RWPE2 (cell line): Measurements from ENCODE around the gene GRAMD1B.

Source experiments
- ATAC-seq: fragments of 200-7000 bp; cut with Tn5 transposase; 3 replicates; pipeline ENCODE4 v1.9.1; 2021; ENCODE audit warnings: low read depth
- DNase-seq: peaks from one replicate; pipeline ENCODE4 v3.0.0-alpha.2; 2020; ENCODE audit warnings: low spot score
- H3K27ac ChIP-seq: fragments of 450-650 bp; 2 replicates; pipeline ENCODE4 v1.5.1; 2017; ENCODE audit warnings: mild to moderate bottlenecking; ENCODE audit not compliant: poor library complexity, severe bottlenecking
- H3K27me3 ChIP-seq: fragments of 250-450 bp; sonication (Bioruptor Pico); 2 replicates; pipeline ENCODE4 v1.5.1; 2021; ENCODE audit warnings: mild to moderate bottlenecking, moderate library complexity; ENCODE audit not compliant: insufficient read depth, poor library complexity, severe bottlenecking
- H3K36me3 ChIP-seq: fragments of 250-450 bp; sonication (Bioruptor Pico); 2 replicates; pipeline ENCODE4 v1.5.1; 2020; ENCODE audit warnings: low read depth, mild to moderate bottlenecking, moderate library complexity
- H3K4me1 ChIP-seq: fragments of 250-450 bp; sonication (Bioruptor Pico); 2 replicates; pipeline ENCODE4 v1.5.1; 2021; ENCODE audit warnings: mild to moderate bottlenecking, moderate library complexity; ENCODE audit not compliant: insufficient read depth, poor library complexity, severe bottlenecking
- H3K4me3 ChIP-seq: fragments of 250-450 bp; sonication (Bioruptor Pico); 2 replicates; pipeline ENCODE4 v1.5.1; 2021; ENCODE audit warnings: mild to moderate bottlenecking, moderate library complexity; ENCODE audit not compliant: severe bottlenecking
- H3K9me3 ChIP-seq: fragments of 250-450 bp; sonication (Bioruptor Pico); 2 replicates; pipeline ENCODE4 v1.5.1; 2021; ENCODE audit warnings: mild to moderate bottlenecking, moderate library complexity; ENCODE audit not compliant: severe bottlenecking
- CTCF ChIP-seq: fragments of 450-650 bp; IDR thresholded peaks from one replicate; pipeline ENCODE4 v1.5.1; 2017; ENCODE audit warnings: mild to moderate bottlenecking, moderate library complexity; ENCODE audit not compliant: poor library complexity, severe bottlenecking

Gene GRAMD1B

GRCh38 chr11:123434911-123435310 is 4.8 kb downstream of the GRAMD1B start:
- H3K27ac ChIP-seq, result no peak overlapping the region
- TF ChIP-seq CTCF, result no peak
- H3K9me3 ChIP-seq, result no peaks in the 10 kb centered on the region
- H3K27me3 ChIP-seq, result no peaks in the 10 kb centered on the region
- H3K4me1 ChIP-seq, result peaks cover 8% of the 10 kb centered on the region
- ATAC-seq (no peak), DNase-seq (no peak)
- no peaks in the 10 kb centered on the region for H3K36me3 ChIP-seq
- H3K4me3 ChIP-seq, result no peak overlapping the region

GRCh38 chr11:123437236-123437979 is 7.3 kb downstream of the GRAMD1B start:
- Histone ChIP-seq H3K4me1 (no peaks in the 10 kb centered on the region), H3K9me3 (no peaks in the 10 kb centered on the region), H3K36me3 (no peaks in the 10 kb centered on the region), H3K27ac (no peak overlapping the region), H3K27me3 (no peaks in the 10 kb centered on the region), H3K4me3 (no peak overlapping the region)
- TF ChIP-seq CTCF, result no peak
- ATAC-seq (no peak), DNase-seq (no peak)

DNA sequence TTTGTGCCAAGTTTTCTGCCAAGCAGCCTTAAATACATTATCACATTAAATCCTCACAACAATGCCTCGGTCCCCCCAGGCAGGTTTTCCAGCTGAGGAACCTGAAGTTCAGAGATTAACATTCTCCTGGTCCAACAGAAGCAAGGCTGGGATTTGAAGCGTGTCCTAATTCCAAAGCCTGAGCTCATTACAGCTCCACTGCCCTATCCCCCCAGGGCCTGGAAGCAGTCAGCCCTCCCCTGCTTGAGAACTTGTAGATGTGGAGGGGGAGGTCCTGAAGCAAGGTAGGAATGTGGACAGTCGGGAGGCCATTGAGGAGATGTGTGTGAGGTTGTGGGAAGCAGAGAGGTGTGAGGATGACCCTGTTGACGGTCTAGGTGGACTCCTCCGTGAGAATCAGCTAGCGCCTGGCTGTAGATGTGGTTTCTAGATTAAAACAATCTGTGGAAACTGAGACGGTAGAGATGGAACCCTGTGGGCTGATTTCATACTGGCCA is 8.1 kb downstream of the GRAMD1B start:
- TF ChIP-seq CTCF, result no peak
- no peak overlapping the region for H3K4me3 ChIP-seq
- H3K9me3 ChIP-seq, result no peaks in the 10 kb centered on the region
- no peaks in the 10 kb centered on the region for H3K36me3 ChIP-seq
- H3K4me1 ChIP-seq, result no peaks in the 10 kb centered on the region
- ATAC-seq (no peak), DNase-seq (no peak)
- H3K27me3 ChIP-seq, result no peaks in the 10 kb centered on the region
- H3K27ac ChIP-seq, result no peak overlapping the region

GRCh38 chr11:123439616-123440015 is 9.5 kb downstream of the GRAMD1B start:
- DNase-seq, result no peak
- no peak overlapping the region for H3K27ac ChIP-seq
- no peaks in the 10 kb centered on the region for H3K9me3 ChIP-seq
- H3K27me3 ChIP-seq, result no peaks in the 10 kb centered on the region
- H3K4me1 ChIP-seq, result no peaks in the 10 kb centered on the region
- no peak overlapping the region for H3K4me3 ChIP-seq
- TF ChIP-seq CTCF, result no peak
- H3K36me3 ChIP-seq, result no peaks in the 10 kb centered on the region
- ATAC-seq, result no peak

GRCh38 chr11:123441161-123441560 is 11.1 kb downstream of the GRAMD1B start:
- DNase-seq, result no peak
- Histone ChIP-seq H3K27ac (no peak overlapping the region), H3K36me3 (no peaks in the 10 kb centered on the region), H3K9me3 (no peaks in the 10 kb centered on the region), H3K4me1 (no peaks in the 10 kb centered on the region), H3K4me3 (no peak overlapping the region), H3K27me3 (no peaks in the 10 kb centered on the region)
- no peak for ATAC-seq
- TF ChIP-seq CTCF, result no peak
